AG09309 (cell line): Measurements from ENCODE around the gene GAB2.

Source experiments
- DNase-seq: peaks from one replicate; pipeline ENCODE4 v3.0.0-alpha.2; 2010; ENCODE audit warnings: low read depth
- H3K4me3 ChIP-seq: 2 replicates; pipeline ENCODE4 v1.5.1; 2011; ENCODE audit warnings: mild to moderate bottlenecking, low read depth, low read length, moderate library complexity; ENCODE audit not compliant: control insufficient read depth
- TF ChIP-seq, protein P1 (sequence below): IDR thresholded peaks from 2 replicates; pipeline ENCODE4 v1.5.1; 2011; ENCODE audit warnings: mild to moderate bottlenecking, low read depth, low read length, inconsistent platforms; ENCODE audit not compliant: insufficient read depth, control insufficient read depth; ENCODE audit errors: missing control alignments

Gene GAB2

DNA sequence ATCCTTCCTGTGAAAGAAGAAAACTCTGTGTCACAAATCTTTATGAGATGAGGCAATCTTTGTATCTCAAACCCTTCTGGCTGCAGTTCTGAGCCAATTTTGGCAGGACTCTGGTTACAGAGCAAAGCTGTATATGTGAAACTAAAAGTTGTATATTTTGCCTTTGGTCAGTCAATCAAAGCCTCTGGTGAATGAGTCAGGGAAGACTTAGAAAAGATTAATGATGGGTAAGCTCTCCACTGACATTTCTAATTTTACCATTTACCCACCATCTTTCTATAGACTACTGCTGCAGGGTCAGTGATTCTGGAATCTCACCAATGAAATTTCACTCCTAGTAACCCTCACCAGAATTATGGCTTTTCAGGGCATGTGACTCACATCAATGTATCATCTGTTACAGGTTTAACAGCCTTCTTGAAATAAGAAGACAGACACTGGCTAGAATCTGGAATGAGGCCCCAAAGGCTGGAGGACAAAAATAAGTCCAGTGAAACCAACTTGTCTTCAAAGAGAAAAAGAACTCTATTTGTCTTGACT lies 185.6 kb downstream of the GAB2 start:
- no peak overlapping the region for H3K4me3 ChIP-seq
- peak; percentile 46 for DNase-seq
- TF ChIP-seq, protein P1, sequence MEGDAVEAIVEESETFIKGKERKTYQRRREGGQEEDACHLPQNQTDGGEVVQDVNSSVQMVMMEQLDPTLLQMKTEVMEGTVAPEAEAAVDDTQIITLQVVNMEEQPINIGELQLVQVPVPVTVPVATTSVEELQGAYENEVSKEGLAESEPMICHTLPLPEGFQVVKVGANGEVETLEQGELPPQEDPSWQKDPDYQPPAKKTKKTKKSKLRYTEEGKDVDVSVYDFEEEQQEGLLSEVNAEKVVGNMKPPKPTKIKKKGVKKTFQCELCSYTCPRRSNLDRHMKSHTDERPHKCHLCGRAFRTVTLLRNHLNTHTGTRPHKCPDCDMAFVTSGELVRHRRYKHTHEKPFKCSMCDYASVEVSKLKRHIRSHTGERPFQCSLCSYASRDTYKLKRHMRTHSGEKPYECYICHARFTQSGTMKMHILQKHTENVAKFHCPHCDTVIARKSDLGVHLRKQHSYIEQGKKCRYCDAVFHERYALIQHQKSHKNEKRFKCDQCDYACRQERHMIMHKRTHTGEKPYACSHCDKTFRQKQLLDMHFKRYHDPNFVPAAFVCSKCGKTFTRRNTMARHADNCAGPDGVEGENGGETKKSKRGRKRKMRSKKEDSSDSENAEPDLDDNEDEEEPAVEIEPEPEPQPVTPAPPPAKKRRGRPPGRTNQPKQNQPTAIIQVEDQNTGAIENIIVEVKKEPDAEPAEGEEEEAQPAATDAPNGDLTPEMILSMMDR: no peak

DNA sequence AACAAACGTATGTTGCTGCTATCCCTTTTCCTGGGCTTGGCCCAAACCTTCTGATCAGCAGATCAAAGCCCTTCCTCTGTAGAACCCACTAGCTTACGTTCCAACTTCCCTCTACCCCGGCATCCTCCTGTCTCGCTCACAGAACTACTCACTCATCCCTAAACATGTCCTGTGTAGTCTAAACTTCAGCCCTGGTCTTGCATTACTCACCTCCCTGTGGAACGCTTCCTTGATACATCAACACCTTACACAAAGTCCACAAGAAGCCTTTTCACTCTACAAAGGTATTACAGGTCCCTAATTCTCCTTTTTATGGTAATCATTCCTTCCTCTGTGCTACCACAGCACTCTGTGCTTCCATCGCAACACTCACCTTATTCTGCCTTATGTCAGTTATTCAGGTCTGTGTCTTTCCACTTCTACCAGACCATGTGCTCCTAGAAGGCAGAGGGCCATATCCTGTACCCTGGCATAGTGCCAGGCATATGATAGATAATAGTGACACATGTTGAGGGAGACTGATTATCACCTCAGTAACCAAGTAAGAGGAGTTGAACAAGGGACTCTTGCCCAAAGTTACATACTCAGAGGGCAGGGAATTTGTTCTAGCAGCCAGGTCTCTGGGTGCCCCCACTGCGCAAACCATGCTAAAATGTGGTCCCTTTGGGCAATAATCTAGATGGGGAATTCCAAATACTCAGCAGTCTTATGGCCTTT lies 187.3 kb downstream of the GAB2 start:
- TF ChIP-seq, protein P1: no peak
- H3K4me3 ChIP-seq: no peak overlapping the region
- DNase-seq: no peak

DNA sequence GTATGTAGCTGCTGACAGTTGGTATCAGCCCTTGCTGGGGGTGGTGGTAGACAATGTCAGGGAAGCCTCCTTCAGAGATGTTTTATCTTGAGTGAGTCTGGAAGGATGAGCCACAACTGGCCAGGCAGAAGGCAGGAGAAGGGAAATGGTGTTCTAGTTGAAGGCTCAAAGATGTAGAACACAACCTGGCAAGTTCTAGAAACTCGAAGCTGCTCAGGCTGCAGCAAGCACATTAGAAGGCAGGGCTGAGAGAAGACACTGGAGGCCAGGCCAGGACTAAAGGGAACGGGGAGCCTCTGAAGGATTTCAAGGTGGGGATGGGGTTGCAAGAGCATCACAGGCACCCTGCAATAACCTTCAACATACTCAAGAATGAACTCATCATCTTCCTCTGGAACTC lies 188.5 kb downstream of the GAB2 start:
- H3K4me3 ChIP-seq: no peak overlapping the region
- TF ChIP-seq, protein P1: no peak
- no peak for DNase-seq

DNA sequence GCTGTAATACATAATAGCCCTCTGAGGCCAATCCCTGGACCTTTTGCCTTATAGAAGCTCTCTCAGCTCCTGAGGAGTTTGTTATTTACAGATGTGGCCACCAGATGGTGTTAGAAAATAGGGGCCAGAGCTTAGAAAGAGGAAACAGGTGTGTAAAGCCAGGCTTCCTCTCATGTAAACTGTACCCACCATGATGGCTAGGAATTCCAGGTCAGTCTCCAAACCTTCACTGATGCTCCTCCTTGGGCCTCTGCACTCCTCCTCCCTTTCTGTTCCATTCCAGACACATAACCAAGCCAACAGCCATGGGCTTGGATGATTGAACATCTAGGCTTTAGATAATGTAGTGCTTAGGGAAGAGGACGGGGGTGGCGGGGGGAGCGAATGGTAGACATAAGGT lies 189.2 kb downstream of the GAB2 start:
- H3K4me3 ChIP-seq: no peak overlapping the region
- DNase-seq: no peak
- TF ChIP-seq, protein P1: peak; percentile 57

DNA sequence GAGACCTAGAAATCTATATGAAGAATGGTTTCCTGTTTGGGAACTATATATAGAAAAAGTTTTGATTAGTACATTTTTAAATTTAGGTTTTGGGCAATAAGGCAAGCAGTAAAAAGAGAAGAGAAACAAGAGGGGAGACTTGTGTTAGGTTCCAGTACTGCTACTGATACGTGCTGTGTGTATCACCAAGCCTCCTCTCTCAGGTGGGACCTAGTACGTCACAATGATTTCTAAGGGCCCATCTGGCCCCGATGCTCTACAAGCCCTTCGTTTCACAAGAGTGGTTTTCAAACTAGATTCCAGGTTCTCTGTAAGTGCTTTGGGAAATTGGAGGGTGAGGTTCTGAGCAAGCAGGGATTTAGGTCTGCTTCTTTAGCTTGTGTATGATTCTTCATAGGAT lies 189.7 kb downstream of the GAB2 start:
- no peak overlapping the region for H3K4me3 ChIP-seq
- TF ChIP-seq, protein P1: no peak
- no peak for DNase-seq

DNA sequence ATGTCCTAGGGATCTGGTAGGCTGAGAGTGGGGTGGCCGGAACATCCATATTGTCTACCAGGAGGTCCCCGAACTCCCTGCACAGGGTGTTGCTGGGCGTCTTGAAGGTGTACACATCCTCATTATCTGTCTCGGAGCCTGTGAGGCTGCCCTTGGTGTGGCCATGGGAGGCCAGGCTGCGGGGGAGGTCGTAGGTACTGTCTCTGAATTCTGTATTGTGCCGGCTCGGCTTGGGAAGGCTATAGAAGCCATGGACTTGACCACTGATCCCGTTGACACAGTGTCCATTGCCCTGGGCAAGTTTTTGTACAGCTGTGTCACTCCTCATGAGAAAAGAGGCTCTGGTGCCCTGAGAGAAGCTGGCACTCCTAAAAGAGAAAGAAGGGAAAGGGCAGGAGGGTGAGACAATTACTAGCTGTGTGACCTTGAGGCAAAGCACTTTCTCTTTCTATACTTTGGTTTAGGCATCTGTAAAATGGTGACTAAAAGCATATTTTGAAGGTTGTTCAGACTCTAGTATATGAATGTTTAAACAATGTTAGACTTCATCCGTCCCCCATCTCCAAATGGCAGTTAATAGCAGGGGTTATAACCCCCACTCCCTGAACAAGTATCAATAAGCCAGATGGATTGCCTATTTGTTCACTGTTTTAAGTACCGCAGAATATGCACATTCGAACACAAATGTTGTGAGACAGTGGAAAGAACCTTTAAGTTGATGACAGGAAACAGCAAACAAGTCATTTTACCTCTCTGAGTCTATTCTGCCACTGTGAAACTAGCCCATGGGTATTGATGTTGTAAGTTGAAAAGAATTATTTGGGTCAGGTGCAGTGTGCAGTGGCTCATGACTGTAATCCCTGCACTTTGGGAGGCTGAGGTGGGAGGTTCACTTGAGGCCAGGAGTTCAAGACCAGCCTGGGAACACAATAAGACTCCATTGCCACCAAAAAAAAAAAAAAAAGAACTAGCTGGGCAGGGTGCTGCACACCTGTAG lies 190.6 kb downstream of the GAB2 start:
- TF ChIP-seq, protein P1: no peak
- no peak overlapping the region for H3K4me3 ChIP-seq
- no peak for DNase-seq
